GM21367 (cell line): Measurements from ENCODE around the gene CCNF.
"Not testable (repeated sequence)": the region's sequence is repeated elsewhere in the genome, so short reads cannot be mapped to it uniquely, and the experiment has no call there.

Source experiments
- ATAC-seq: cut with Tn5 transposase; IDR thresholded peaks from one replicate; pipeline ENCODE4 v1.9.1; 2021; ENCODE audit not compliant: unreplicated experiment

CCNF gene

DNA sequence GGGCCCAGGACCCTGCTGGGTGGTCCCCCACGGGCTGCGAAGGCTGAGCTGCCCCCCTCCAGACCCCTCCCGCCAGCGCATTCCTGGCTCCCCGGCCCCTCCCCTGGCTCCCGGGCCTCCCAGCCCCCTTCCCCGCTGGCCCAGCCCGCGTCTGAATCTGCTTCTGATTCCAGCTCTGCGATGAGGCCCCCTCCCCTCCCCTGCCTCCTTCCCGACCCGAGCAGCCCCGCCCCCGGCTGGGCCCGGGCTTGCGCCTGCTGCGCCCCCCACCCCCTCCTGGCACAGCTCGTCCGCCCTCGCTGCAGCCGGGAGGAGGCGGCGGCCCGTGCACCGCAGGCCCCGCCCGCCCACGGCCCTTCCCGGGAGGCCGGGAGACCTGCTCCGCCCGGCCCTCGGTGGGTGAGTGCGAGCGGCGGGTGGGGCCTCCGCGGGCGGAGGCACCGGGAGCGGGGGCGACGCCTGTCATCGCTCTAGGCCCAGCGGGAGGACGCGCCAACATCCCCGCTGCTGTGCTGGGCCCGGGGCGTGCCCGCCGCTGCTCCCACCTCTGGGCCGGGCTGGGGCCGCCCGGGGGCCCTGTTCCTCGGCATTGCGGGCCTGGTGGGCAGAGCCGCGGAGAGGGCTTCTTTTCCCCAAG is 41.9 kb downstream of the CCNF start, which contains the start of gene NTN3:
Gene NTN3 (plus strand): TSS at position 282 of the 637 bp plus-strand sequence. CDS start 405 bp downstream, outside the sequence.
- no peak for ATAC-seq

GRCh38 chr16:2471653-2472487 is 42.6 kb downstream of the CCNF start:
- no peak for ATAC-seq

- ATAC-seq, result no peak
Measured at GRCh38 chr16:2472488-2472864, 43.2 kb downstream of the CCNF start.

DNA sequence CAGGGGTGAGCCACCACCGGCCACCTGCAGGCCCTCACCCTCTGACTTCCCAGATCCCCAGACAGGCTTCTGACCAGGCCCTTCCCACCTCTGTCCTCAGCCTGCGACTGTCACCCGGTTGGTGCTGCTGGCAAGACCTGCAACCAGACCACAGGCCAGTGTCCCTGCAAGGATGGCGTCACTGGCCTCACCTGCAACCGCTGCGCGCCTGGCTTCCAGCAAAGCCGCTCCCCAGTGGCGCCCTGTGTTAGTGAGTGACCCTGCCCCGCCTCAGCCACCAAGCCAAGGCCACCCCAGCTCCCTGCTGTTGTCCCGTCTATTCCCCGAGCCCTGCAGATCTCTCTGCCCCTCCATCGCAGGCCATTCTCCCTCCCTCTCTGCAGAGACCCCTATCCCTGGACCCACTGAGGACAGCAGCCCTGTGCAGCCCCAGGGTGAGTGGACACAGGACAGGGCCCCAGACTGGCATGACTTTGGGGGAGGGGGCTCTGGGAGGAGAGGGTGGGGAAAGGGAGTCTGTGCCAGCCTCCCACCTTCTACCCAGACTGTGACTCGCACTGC is 43.7 kb downstream of the CCNF start:
- no peak for ATAC-seq

- ATAC-seq, result no peak
Measured at GRCh38 chr16:2473446-2473926, 44.2 kb downstream of the CCNF start.

- ATAC-seq, result no peak
Measured at GRCh38 chr16:2473999-2474876, 45.0 kb downstream of the CCNF start.

- no peak for ATAC-seq
Measured at GRCh38 chr16:2474877-2475412, 45.7 kb downstream of the CCNF start, which contains the start of gene TBC1D24. TBC1D24 (plus strand) TSS chr16:2475127; CDS start chr16:2496149, 21,022 bp downstream.

DNA sequence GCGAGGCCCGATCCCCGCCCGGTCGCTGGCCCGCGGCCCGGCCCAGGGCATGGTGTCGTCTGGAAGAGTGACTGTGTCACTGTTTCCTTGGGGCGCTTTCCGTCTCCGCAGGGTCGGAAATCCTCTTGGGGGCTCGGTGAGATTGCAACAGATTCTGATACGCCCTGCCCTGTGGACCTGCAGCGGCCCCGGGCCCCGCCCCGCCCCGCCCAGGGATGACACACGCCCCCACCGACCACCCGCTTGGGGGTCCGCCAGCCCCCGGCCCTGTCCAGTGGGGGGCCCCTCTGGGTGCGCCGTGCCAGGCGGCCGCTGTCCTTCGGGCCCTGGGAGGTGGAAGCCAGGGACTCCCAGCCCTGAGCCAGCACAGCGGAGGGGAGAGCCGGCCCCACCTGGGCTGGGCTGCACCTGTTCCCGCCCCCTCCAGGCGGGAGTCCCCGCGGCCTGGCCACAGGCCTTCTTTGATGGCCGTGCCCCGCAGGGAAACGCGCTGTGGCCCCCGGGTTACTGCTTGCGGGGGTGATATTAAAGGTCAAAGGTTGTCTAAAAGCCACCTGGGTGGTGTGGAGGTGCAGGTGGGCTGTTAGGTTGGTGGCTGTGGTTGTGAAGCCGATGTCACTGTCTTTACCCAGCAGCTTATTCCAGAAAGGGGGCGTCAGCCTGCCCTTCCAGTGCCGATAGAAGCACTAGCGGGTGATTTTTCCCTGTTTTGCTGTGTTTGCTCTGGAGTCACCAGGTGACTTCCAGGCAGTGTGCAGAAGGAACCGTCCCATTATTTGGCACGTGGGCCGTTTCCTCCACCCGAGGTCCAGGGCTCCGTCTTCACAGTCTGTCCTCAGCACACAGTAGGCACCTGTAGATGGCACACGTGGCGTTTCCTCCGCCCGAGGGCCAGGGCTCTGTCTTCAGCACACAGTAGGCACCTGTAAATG is 46.4 kb downstream of the CCNF start:
- ATAC-seq, result no peak

DNA sequence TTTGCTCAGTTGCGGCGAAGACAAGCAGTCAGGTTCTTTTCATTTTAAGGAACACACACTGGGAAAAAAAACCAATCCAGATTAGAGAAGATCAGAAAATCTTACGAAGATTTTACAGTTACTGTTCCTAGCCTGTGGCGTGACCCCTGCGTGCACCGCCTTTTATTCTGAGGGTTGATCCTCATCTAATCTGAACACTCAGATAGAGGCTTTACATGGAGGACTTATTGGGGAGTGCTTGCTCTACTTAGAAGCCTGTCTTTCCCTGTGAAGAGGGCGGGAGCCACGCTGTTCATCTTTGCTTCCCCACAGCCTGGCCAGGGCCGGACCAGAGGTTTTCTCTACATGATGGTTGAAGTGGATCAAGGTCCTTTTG is 47.1 kb downstream of the CCNF start:
- ATAC-seq, result no peak

- ATAC-seq, result no peak
Measured at GRCh38 chr16:2476741-2477140, 47.5 kb downstream of the CCNF start.

GRCh38 chr16:2477327-2477726 is 48.1 kb downstream of the CCNF start:
- ATAC-seq, result no peak

- ATAC-seq, result no peak
Measured at GRCh38 chr16:2478279-2478678, 49.0 kb downstream of the CCNF start.

DNA sequence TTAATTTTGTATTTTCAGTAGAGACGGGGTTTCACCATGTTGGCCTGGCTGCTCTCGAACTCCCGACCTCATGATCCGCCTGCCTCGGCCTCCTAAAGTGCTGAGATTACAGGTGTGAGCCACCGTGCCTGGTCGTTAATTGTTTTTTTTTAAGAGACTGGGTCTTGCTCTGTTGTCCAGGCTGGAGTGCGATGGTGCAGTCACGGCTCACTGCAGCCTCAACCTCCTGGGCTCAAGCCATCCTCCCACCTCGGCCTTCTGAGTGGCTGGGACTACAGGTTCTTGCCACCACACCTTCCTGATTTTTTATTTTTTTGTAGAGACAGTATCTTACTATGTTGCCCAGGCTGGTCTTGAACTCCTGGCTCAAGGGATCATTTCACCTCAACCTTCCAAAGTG is 50.7 kb downstream of the CCNF start:
- not testable (repeated sequence) for ATAC-seq

DNA sequence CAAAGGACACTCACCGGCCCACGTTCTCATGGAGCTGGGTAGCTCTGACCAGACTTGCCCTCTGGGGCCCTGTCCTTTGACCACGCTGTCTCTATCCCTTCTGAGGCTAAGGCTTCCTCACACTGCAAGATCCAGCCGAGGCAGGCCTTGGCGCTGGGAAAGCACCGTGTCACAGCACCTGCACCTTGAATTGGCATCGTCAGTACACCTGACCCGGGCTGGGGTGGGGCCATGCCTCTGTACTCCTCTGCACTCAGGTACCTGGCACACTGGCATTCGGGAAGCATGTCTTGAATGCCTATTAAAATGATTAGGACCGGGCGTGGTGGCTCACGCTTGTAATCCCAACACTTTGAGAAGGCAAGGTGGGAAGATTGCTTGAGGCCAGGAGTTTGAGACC is 51.7 kb downstream of the CCNF start:
- ATAC-seq, result no peak

DNA sequence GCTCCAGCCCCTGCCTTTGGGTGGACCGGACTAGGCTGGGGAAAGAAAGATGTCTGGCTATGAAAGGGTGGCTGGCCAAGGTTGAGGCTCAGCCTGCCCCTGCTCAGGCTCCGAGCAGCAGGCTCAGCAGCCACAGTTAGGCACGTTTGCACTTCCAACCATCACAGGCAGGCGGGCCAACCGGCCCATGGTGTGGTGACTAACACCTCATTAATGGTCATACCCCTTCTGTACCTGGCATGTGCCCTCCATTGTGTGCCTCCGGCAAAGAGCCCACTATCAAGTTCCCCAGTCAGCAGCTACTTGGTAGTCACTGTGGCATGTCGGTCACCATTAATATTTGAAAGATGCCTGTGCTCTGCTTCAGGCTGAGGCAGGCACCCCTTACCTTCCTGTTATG is 52.4 kb downstream of the CCNF start:
- ATAC-seq, result no peak

- ATAC-seq, result no peak
Measured at GRCh38 chr16:2482249-2482648, 53.0 kb downstream of the CCNF start.

DNA sequence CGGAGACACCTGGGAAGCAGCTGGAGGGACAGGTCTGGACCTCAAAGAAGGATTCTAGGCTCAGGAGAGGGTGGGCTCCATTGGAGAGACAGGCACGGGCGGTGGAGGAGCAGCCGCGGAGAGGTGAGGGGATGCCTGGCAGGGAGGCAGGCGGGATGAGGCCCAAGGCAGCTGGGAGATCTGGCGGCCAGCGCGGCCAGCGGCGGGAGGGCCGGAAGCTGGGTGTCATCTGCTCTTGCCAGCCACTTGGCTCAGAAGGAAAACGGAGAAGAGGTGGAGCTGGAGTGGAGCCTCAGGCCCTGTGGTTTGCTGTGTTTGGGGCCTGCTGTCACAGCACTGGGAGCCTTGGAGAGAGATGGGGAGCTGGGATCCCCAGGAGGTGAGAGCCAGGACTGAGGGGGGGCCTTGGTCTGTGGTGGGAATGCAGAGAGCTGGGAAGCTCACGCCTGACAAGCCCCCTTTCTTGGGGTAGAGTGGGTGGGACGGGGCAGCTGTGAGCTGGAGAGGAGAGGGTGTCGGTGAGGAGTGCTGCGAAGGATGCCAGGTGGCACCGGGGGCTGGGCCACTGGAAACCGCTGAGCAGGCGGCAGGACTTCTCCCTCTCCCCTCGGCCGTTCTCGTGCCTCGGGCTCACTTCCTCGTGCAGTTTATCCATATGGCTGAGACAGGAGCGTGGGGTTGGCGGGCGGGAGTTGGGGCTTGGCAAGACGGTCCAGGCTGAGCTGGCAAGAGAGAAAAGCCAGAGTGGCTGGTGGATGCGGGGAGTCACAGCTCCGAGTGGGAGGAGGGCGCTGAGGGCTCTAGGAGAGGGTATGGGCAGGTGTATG is 53.7 kb downstream of the CCNF start:
- ATAC-seq, result no peak

DNA sequence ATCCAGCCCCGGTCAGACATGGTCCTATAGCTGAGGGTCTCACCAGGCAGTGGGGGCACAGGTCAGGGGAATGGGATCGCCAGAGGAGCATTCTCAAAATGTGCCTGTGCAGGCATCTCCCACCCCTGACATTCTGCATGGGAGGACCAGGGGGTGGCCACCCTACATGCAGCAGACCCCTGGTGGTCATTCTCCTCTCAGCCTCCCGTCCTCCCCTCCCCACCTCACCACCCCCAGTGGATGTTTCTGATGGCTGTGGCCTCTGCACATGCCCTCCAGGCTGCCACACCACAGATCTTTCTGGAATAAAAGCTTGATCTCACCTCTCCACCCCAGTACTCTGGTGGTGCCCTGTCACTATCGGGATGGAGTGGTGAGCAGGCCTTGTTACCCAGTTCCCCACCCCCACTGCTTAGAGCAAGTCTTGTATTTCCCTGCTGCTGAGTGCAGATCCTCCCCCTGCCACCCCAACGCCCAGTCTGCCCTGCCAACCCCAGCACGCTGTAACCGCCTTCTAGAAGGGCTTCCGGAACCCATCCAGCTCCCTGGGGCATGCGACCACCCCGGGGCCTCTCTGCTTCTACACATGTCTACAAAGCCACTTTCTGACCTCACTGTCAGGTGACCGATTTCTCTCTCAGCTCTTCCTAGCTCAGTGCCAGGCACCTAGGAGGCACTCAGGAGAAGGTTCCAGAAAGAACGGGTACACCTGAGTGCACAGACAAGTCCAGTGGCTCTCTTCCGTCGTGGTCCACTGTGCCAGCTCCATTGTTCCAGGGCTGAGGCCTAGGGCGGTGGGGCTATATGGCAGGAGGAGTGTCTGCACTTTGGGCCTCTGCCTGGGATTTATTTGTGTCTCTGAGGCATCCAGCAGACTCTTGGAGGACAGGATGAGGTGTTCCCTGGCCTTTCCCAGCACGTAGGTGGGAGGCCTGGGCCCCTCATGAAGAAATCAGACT is 55.0 kb downstream of the CCNF start:
- ATAC-seq, result no peak
